HepG2 (cell line): ENCODE measurements around the gene SIAH1. TPM values are rescaled to one million over a fixed set of nuclear protein-coding genes. Genes with fewer than 3 reads are reported as not detected.

Experiments used
- EZH2 ChIP-seq: conservative IDR thresholded peaks from 2 replicates; pipeline ENCODE4 v1.6.1; 2012; ENCODE audit warnings: mild to moderate bottlenecking, low read depth, low read length, moderate library complexity
- GFI1 ChIP-seq: sonication (generic); formaldehyde crosslinking; IDR thresholded peaks from 2 replicates; pipeline ENCODE4 v1.5.0; 2020; ENCODE audit warnings: missing genetic modification reagents, mild to moderate bottlenecking, borderline replicate concordance
- ISL2 ChIP-seq: sonication (generic); formaldehyde crosslinking; IDR thresholded peaks from 2 replicates; pipeline ENCODE4 v1.5.0; 2020; ENCODE audit warnings: missing genetic modification reagents
- PAX8 ChIP-seq: sonication (generic); formaldehyde crosslinking; IDR thresholded peaks from 2 replicates; pipeline ENCODE4 v1.8.0; 2022; ENCODE audit warnings: mild to moderate bottlenecking, missing genetic modification reagents, borderline replicate concordance
- RBAK ChIP-seq: sonication (generic); formaldehyde crosslinking; IDR thresholded peaks from 2 replicates; pipeline ENCODE4 v1.5.1; 2020; ENCODE audit warnings: mild to moderate bottlenecking, missing genetic modification reagents
- ZBTB3 ChIP-seq: sonication (generic); formaldehyde crosslinking; IDR thresholded peaks from 2 replicates; pipeline ENCODE4 v1.4.0; 2020; ENCODE audit warnings: low read depth, mild to moderate bottlenecking, moderate library complexity, missing genetic modification reagents, borderline replicate concordance
- ZKSCAN8 ChIP-seq: IDR thresholded peaks from 2 replicates; pipeline ENCODE4 v1.6.1; 2016; ENCODE audit warnings: borderline replicate concordance, missing genetic modification reagents, missing compliant biosample characterization
- ZNF354B ChIP-seq: sonication (generic); formaldehyde crosslinking; IDR thresholded peaks from 2 replicates; pipeline ENCODE4 v1.8.0; 2022; ENCODE audit warnings: mild to moderate bottlenecking, missing genetic modification reagents
- ZNF569 ChIP-seq: sonication (generic); formaldehyde crosslinking; IDR thresholded peaks from 2 replicates; pipeline ENCODE4 v1.5.0; 2020; ENCODE audit warnings: mild to moderate bottlenecking, missing genetic modification reagents, moderate library complexity, borderline replicate concordance
- ZNF720 ChIP-seq: sonication (generic); formaldehyde crosslinking; IDR thresholded peaks from 2 replicates; pipeline ENCODE4 v1.4.0; 2020; ENCODE audit warnings: missing genetic modification reagents
- ZNF782 ChIP-seq: sonication (generic); formaldehyde crosslinking; IDR thresholded peaks from 2 replicates; pipeline ENCODE4 v1.4.0; 2020; ENCODE audit warnings: missing genetic modification reagents, mild to moderate bottlenecking, borderline replicate concordance
- polyA plus RNA-seq, 8 experiments: library from polyadenylated mRNA; depleted of rRNA in 3 of 8; stranded (reverse) in 7 of 8; unstranded in 1 of 8; fragments of >200 nt; fragmentation: Illumina TruSeq in 4 of 8; extraction: Trizol in 4 of 8; gene quantifications; 2 replicates each; pipeline versions ENCODE4 v1.2.1 to v1.2.3, GENCODE V29; 2011 to 2016; ENCODE audit warnings: low read depth in 4 of 8, missing spikeins in 1 of 8, mixed read lengths in 1 of 8; ENCODE audit not compliant: insufficient read depth in 1 of 8
- total RNA-seq, 5 experiments: library from RNA; depleted of rRNA; stranded (reverse); fragments of >200 nt; fragmentation: Illumina TruSeq; extraction: Trizol; gene quantifications; 2 replicates each; pipeline ENCODE4 v1.2.3, GENCODE V29; 2016; ENCODE audit warnings: low read depth in 1 of 5
- TF ChIP-seq, protein P1 (sequence below): sonication (generic); formaldehyde crosslinking; IDR thresholded peaks from 2 replicates; pipeline ENCODE4 v1.4.0; 2020; ENCODE audit warnings: missing genetic modification reagents, borderline replicate concordance
- TF ChIP-seq, protein P2 (sequence below): sonication (generic); formaldehyde crosslinking; IDR thresholded peaks from 2 replicates; pipeline ENCODE4 v1.4.0; 2020; ENCODE audit warnings: mild to moderate bottlenecking, missing genetic modification reagents, borderline replicate concordance
- TF ChIP-seq, protein P3 (sequence below): sonication (generic); formaldehyde crosslinking; IDR thresholded peaks from 2 replicates; pipeline ENCODE4 v1.8.0; 2022; ENCODE audit warnings: mild to moderate bottlenecking, missing genetic modification reagents; ENCODE audit not compliant: insufficient replicate concordance
- TF ChIP-seq, protein P4 (sequence below): sonication (generic); formaldehyde crosslinking; conservative IDR thresholded peaks from 2 replicates; pipeline ENCODE4 v1.5.0; 2020; ENCODE audit warnings: missing genetic modification reagents
- TF ChIP-seq, protein P5 (sequence below): sonication (generic); formaldehyde crosslinking; IDR thresholded peaks from 2 replicates; pipeline ENCODE4 v1.5.0; 2020; ENCODE audit warnings: mild to moderate bottlenecking, missing genetic modification reagents, moderate library complexity

SIAH1 gene
- total and polyA plus RNA-seq, 2 of the 13 experiments (the other 11 are each of a cell fraction or from before 2014, with no cell fraction given), result 16.0 to 28.6 TPM

DNA sequence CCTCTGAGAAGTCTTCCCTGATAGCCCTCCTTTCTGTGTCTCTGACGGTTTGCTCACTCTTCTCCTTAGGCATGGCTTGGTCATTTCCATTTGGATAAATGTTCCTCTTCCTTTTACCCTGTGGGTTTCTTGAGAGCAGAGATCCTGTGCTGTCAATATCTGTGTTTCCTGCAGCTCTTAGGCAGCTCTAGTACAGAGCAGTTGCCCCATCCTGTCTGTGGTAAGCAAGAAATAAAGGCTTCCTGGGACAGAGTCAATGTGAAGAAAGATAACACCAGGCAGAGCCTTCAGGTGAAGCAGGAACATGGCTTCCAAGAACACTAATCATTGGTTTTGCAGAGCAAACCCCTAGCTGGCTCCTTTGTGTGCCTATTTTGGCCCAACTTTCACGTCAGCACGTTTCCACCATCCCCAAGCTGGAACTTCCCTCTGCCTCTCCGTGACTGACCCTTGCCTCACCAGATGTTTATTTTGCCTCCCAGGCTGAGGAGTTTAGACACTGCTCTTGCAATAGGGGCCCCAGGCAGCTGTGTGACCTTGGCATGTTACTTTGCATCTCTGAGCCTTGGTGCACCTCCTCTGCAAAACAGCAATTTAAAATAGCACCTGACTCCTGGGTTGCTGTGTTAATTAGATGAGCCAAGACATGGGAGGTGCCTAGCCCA, 49.6 kb upstream of the SIAH1 start (continued):
- TF ChIP-seq, protein P1, sequence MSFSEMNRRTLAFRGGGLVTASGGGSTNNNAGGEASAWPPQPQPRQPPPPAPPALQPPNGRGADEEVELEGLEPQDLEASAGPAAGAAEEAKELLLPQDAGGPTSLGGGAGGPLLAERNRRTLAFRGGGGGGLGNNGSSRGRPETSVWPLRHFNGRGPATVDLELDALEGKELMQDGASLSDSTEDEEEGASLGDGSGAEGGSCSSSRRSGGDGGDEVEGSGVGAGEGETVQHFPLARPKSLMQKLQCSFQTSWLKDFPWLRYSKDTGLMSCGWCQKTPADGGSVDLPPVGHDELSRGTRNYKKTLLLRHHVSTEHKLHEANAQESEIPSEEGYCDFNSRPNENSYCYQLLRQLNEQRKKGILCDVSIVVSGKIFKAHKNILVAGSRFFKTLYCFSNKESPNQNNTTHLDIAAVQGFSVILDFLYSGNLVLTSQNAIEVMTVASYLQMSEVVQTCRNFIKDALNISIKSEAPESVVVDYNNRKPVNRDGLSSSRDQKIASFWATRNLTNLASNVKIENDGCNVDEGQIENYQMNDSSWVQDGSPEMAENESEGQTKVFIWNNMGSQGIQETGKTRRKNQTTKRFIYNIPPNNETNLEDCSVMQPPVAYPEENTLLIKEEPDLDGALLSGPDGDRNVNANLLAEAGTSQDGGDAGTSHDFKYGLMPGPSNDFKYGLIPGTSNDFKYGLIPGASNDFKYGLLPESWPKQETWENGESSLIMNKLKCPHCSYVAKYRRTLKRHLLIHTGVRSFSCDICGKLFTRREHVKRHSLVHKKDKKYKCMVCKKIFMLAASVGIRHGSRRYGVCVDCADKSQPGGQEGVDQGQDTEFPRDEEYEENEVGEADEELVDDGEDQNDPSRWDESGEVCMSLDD (CRISPR knock-in tag), result no peak
- TF ChIP-seq PAX8 (no peak), ZKSCAN8 (CRISPR knock-in tag) (no peak), RBAK (no peak), GFI1 (no peak), ZNF782 (CRISPR knock-in tag) (no peak), ZNF720 (CRISPR knock-in tag) (no peak), ZNF569 (no peak), ZBTB3 (CRISPR knock-in tag) (no peak), ZNF354B (no peak), ISL2 (CRISPR knock-in tag) (0 out of 2 replicates have a peak, but pooled peaks have one; percentile 30), EZH2 (no peak)
- TF ChIP-seq, protein P2, sequence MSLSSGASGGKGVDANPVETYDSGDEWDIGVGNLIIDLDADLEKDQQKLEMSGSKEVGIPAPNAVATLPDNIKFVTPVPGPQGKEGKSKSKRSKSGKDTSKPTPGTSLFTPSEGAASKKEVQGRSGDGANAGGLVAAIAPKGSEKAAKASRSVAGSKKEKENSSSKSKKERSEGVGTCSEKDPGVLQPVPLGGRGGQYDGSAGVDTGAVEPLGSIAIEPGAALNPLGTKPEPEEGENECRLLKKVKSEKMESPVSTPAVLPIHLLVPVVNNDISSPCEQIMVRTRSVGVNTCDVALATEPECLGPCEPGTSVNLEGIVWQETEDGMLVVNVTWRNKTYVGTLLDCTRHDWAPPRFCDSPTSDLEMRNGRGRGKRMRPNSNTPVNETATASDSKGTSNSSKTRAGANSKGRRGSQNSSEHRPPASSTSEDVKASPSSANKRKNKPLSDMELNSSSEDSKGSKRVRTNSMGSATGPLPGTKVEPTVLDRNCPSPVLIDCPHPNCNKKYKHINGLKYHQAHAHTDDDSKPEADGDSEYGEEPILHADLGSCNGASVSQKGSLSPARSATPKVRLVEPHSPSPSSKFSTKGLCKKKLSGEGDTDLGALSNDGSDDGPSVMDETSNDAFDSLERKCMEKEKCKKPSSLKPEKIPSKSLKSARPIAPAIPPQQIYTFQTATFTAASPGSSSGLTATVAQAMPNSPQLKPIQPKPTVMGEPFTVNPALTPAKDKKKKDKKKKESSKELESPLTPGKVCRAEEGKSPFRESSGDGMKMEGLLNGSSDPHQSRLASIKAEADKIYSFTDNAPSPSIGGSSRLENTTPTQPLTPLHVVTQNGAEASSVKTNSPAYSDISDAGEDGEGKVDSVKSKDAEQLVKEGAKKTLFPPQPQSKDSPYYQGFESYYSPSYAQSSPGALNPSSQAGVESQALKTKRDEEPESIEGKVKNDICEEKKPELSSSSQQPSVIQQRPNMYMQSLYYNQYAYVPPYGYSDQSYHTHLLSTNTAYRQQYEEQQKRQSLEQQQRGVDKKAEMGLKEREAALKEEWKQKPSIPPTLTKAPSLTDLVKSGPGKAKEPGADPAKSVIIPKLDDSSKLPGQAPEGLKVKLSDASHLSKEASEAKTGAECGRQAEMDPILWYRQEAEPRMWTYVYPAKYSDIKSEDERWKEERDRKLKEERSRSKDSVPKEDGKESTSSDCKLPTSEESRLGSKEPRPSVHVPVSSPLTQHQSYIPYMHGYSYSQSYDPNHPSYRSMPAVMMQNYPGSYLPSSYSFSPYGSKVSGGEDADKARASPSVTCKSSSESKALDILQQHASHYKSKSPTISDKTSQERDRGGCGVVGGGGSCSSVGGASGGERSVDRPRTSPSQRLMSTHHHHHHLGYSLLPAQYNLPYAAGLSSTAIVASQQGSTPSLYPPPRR (CRISPR knock-in tag), result no peak
- TF ChIP-seq, protein P3, sequence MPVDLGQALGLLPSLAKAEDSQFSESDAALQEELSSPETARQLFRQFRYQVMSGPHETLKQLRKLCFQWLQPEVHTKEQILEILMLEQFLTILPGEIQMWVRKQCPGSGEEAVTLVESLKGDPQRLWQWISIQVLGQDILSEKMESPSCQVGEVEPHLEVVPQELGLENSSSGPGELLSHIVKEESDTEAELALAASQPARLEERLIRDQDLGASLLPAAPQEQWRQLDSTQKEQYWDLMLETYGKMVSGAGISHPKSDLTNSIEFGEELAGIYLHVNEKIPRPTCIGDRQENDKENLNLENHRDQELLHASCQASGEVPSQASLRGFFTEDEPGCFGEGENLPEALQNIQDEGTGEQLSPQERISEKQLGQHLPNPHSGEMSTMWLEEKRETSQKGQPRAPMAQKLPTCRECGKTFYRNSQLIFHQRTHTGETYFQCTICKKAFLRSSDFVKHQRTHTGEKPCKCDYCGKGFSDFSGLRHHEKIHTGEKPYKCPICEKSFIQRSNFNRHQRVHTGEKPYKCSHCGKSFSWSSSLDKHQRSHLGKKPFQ (CRISPR knock-in tag), result no peak
- TF ChIP-seq, protein P4, sequence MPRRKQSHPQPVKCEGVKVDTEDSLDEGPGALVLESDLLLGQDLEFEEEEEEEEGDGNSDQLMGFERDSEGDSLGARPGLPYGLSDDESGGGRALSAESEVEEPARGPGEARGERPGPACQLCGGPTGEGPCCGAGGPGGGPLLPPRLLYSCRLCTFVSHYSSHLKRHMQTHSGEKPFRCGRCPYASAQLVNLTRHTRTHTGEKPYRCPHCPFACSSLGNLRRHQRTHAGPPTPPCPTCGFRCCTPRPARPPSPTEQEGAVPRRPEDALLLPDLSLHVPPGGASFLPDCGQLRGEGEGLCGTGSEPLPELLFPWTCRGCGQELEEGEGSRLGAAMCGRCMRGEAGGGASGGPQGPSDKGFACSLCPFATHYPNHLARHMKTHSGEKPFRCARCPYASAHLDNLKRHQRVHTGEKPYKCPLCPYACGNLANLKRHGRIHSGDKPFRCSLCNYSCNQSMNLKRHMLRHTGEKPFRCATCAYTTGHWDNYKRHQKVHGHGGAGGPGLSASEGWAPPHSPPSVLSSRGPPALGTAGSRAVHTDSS, result no peak
- TF ChIP-seq, protein P5, sequence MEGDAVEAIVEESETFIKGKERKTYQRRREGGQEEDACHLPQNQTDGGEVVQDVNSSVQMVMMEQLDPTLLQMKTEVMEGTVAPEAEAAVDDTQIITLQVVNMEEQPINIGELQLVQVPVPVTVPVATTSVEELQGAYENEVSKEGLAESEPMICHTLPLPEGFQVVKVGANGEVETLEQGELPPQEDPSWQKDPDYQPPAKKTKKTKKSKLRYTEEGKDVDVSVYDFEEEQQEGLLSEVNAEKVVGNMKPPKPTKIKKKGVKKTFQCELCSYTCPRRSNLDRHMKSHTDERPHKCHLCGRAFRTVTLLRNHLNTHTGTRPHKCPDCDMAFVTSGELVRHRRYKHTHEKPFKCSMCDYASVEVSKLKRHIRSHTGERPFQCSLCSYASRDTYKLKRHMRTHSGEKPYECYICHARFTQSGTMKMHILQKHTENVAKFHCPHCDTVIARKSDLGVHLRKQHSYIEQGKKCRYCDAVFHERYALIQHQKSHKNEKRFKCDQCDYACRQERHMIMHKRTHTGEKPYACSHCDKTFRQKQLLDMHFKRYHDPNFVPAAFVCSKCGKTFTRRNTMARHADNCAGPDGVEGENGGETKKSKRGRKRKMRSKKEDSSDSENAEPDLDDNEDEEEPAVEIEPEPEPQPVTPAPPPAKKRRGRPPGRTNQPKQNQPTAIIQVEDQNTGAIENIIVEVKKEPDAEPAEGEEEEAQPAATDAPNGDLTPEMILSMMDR (CRISPR knock-in tag), result no peak
